ENCODE measurements around the gene CEP68.
"Not testable (repeated sequence)": the region's sequence is repeated elsewhere in the genome, so short reads cannot be mapped to it uniquely, and the experiment has no call there.

CEP68 gene

GRCh38 chr2:65129826-65130663, 73.8 kb downstream of the CEP68 start, which contains the start of gene RAB1A:
Gene RAB1A, minus strand, starts transcription at chr2:65130106. Its CDS starts 191 bp downstream, at chr2:65129915.
- FAIRE-seq = peak; percentile 100
- TF ChIP-seq POLR2AphosphoS5 (IDR thresholded peaks at IDR 0.05; ENCODE audit: low read depth, low read length) = peak; percentile 78
- 0 out of 2 replicates have a peak, but pooled peaks have one; percentile 32 for TF ChIP-seq TAF1 (IDR thresholded peaks at IDR 0.05; ENCODE audit: borderline replicate concordance, low read depth, low read length)
- TF ChIP-seq POLR2A (IDR thresholded peaks at IDR 0.05; ENCODE audit: low read depth, low read length) = peak; percentile 82; the same call in 1 of the 2 replicates
- peak; percentile 95 for DNase-seq (ENCODE audit: insufficient read length)

- DNase-seq (ENCODE audit: insufficient read length) = peak; percentile 6
- TF ChIP-seq POLR2AphosphoS5 (IDR thresholded peaks at IDR 0.05; ENCODE audit: low read depth, low read length) (no peak), POLR2A (IDR thresholded peaks at IDR 0.05; ENCODE audit: low read depth, low read length) (peak; percentile 53), TAF1 (IDR thresholded peaks at IDR 0.05; ENCODE audit: borderline replicate concordance, low read depth, low read length) (no peak)
- peak; percentile 5 for FAIRE-seq
These were observed 74.5 kb downstream of the CEP68 start for GRCh38 chr2:65130664-65131175.

DNA sequence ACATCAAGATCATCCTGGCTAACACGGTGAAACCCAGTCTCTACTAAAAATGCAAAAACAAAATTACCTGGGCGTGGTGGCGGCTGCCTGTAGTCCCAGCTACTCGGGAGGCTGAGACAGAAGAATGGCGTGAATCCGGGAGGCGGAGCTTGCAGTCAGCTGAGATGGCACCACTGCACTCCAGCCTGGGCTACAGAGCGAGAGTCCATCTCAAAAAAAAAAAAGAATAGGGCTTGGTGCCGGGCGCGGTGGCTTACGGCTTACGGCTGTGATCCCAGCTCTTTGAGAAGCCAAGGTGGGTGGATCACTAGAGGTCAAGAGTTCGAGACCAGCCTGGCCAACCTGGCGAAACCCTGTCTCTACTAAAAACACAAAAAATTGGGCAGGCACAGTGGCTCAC, 76.7 kb downstream of the CEP68 start:
- DNase-seq (ENCODE audit: insufficient read length); FAIRE-seq: not testable (repeated sequence)

DNA sequence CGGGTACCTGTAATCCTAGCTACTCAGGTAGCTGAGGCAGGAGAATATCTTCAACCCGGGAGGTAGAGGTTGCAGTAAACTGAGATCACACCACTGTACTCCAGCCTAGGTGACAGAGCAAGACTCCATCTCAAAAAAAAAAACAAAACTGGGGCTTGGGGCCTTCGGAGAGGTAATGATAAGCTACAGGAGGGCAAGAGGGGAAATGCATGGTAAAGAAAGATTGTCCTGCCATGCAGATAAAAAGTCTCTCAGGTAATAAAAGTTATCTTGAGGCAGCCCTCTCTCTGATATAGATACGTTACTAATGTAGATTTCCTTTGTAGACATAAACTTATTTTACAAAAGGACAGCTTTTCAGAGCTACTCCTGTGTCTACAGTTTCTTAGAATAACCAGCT, 77.4 kb downstream of the CEP68 start:
- no peak for TF ChIP-seq POLR2AphosphoS5 (IDR thresholded peaks at IDR 0.05; ENCODE audit: low read depth, low read length)
- TF ChIP-seq POLR2A (IDR thresholded peaks at IDR 0.05; ENCODE audit: low read depth, low read length) = no peak
- no peak for TF ChIP-seq TAF1 (IDR thresholded peaks at IDR 0.05; ENCODE audit: borderline replicate concordance, low read depth, low read length)
- no peak for FAIRE-seq
- no peak for DNase-seq (ENCODE audit: insufficient read length)

- TF ChIP-seq TAF1 (IDR thresholded peaks at IDR 0.05; ENCODE audit: borderline replicate concordance, low read depth, low read length) = no peak
- no peak for TF ChIP-seq POLR2A (IDR thresholded peaks at IDR 0.05; ENCODE audit: low read depth, low read length)
- no peak for TF ChIP-seq POLR2AphosphoS5 (IDR thresholded peaks at IDR 0.05; ENCODE audit: low read depth, low read length)
- FAIRE-seq (no peak), DNase-seq (ENCODE audit: insufficient read length) (no peak)
These were observed 77.9 kb downstream of the CEP68 start for GRCh38 chr2:65134158-65134557.

- TF ChIP-seq TAF1 (IDR thresholded peaks at IDR 0.05; ENCODE audit: borderline replicate concordance, low read depth, low read length) = no peak
- no peak for TF ChIP-seq POLR2AphosphoS5 (IDR thresholded peaks at IDR 0.05; ENCODE audit: low read depth, low read length)
- FAIRE-seq (no peak), DNase-seq (ENCODE audit: insufficient read length) (no peak)
These were observed 80.0 kb downstream of the CEP68 start for GRCh38 chr2:65136253-65136652.
